Measurements from ENCODE around the gene SORCS2.

Gene SORCS2

DNA sequence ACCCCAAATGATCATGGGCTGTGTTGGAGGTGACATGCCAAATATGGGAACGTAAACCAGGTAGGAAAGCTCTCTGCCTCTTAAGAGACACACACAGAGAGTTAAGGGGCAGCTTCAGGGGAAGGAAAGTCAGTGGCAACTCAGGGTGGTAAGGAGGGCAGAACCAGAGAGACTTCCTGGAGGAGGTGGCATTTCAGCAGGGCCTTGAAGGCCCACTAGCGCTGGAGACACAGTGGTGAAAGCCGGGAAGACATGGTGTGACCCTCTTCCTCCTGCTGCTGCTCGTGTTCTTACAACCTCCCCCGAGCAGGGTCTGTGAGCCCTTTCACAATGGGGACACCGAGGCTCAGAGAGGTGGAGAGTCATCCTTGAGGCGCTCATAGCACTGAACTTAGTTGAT is 68.2 kb downstream of the SORCS2 start:
- Histone ChIP-seq H3K4me1 (ENCODE audit: control insufficient read depth, insufficient read depth, low read length) (no peaks in the 10 kb centered on the region), H3K9me3 (ENCODE audit: control insufficient read depth, insufficient read depth, low read depth, low read length) (no peaks in the 10 kb centered on the region), H3K27ac (ENCODE audit: extremely low read depth, low read depth, low read length) (no peak overlapping the region), H3K4me3 (ENCODE audit: low read depth, low read length) (no peak overlapping the region), H3K36me3 (ENCODE audit: control insufficient read depth in 2 of 2, insufficient read depth in 1 of 2, low read length in 2 of 2) (no peaks in the 10 kb centered on the region)
- POLR2A ChIA-PET, result no interaction called here
- TF ChIP-seq ZNF571 (tag by site-specific recombination; IDR thresholded peaks at IDR 0.05), result no peak
- no peak for TF ChIP-seq ZNF488 (tag by site-specific recombination; IDR thresholded peaks at IDR 0.05)
- TF ChIP-seq, protein P1, sequence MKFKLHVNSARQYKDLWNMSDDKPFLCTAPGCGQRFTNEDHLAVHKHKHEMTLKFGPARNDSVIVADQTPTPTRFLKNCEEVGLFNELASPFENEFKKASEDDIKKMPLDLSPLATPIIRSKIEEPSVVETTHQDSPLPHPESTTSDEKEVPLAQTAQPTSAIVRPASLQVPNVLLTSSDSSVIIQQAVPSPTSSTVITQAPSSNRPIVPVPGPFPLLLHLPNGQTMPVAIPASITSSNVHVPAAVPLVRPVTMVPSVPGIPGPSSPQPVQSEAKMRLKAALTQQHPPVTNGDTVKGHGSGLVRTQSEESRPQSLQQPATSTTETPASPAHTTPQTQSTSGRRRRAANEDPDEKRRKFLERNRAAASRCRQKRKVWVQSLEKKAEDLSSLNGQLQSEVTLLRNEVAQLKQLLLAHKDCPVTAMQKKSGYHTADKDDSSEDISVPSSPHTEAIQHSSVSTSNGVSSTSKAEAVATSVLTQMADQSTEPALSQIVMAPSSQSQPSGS (tag by site-specific recombination; IDR thresholded peaks at IDR 0.05; ENCODE audit: low read depth), result no peak
- TF ChIP-seq ZNF660 (tag by site-specific recombination; IDR thresholded peaks at IDR 0.05), result no peak
- TF ChIP-seq, protein P2, sequence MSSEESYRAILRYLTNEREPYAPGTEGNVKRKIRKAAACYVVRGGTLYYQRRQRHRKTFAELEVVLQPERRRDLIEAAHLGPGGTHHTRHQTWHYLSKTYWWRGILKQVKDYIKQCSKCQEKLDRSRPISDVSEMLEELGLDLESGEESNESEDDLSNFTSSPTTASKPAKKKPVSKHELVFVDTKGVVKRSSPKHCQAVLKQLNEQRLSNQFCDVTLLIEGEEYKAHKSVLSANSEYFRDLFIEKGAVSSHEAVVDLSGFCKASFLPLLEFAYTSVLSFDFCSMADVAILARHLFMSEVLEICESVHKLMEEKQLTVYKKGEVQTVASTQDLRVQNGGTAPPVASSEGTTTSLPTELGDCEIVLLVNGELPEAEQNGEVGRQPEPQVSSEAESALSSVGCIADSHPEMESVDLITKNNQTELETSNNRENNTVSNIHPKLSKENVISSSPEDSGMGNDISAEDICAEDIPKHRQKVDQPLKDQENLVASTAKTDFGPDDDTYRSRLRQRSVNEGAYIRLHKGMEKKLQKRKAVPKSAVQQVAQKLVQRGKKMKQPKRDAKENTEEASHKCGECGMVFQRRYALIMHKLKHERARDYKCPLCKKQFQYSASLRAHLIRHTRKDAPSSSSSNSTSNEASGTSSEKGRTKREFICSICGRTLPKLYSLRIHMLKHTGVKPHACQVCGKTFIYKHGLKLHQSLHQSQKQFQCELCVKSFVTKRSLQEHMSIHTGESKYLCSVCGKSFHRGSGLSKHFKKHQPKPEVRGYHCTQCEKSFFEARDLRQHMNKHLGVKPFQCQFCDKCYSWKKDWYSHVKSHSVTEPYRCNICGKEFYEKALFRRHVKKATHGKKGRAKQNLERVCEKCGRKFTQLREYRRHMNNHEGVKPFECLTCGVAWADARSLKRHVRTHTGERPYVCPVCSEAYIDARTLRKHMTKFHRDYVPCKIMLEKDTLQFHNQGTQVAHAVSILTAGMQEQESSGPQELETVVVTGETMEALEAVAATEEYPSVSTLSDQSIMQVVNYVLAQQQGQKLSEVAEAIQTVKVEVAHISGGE (tag by site-specific recombination; conservative IDR thresholded peaks at IDR 0.05; ENCODE audit: low read depth), result no peak
- TF ChIP-seq, protein P3, sequence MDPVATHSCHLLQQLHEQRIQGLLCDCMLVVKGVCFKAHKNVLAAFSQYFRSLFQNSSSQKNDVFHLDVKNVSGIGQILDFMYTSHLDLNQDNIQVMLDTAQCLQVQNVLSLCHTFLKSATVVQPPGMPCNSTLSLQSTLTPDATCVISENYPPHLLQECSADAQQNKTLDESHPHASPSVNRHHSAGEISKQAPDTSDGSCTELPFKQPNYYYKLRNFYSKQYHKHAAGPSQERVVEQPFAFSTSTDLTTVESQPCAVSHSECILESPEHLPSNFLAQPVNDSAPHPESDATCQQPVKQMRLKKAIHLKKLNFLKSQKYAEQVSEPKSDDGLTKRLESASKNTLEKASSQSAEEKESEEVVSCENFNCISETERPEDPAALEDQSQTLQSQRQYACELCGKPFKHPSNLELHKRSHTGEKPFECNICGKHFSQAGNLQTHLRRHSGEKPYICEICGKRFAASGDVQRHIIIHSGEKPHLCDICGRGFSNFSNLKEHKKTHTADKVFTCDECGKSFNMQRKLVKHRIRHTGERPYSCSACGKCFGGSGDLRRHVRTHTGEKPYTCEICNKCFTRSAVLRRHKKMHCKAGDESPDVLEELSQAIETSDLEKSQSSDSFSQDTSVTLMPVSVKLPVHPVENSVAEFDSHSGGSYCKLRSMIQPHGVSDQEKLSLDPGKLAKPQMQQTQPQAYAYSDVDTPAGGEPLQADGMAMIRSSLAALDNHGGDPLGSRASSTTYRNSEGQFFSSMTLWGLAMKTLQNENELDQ (tag by site-specific recombination; IDR thresholded peaks at IDR 0.05; ENCODE audit: low read depth), result no peak
- TF ChIP-seq ZNF223 (tag by site-specific recombination; IDR thresholded peaks at IDR 0.05), result no peak
- TF ChIP-seq, protein P4, sequence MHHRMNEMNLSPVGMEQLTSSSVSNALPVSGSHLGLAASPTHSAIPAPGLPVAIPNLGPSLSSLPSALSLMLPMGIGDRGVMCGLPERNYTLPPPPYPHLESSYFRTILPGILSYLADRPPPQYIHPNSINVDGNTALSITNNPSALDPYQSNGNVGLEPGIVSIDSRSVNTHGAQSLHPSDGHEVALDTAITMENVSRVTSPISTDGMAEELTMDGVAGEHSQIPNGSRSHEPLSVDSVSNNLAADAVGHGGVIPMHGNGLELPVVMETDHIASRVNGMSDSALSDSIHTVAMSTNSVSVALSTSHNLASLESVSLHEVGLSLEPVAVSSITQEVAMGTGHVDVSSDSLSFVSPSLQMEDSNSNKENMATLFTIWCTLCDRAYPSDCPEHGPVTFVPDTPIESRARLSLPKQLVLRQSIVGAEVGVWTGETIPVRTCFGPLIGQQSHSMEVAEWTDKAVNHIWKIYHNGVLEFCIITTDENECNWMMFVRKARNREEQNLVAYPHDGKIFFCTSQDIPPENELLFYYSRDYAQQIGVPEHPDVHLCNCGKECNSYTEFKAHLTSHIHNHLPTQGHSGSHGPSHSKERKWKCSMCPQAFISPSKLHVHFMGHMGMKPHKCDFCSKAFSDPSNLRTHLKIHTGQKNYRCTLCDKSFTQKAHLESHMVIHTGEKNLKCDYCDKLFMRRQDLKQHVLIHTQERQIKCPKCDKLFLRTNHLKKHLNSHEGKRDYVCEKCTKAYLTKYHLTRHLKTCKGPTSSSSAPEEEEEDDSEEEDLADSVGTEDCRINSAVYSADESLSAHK (tag by site-specific recombination; IDR thresholded peaks at IDR 0.05), result no peak
- TF ChIP-seq, protein P5, sequence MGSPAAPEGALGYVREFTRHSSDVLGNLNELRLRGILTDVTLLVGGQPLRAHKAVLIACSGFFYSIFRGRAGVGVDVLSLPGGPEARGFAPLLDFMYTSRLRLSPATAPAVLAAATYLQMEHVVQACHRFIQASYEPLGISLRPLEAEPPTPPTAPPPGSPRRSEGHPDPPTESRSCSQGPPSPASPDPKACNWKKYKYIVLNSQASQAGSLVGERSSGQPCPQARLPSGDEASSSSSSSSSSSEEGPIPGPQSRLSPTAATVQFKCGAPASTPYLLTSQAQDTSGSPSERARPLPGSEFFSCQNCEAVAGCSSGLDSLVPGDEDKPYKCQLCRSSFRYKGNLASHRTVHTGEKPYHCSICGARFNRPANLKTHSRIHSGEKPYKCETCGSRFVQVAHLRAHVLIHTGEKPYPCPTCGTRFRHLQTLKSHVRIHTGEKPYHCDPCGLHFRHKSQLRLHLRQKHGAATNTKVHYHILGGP (tag by site-specific recombination; IDR thresholded peaks at IDR 0.05), result no peak
- CTCF ChIA-PET, result no interaction called here

- H3K4me1 ChIP-seq (ENCODE audit: control insufficient read depth, insufficient read depth, low read length), result no peaks in the 10 kb centered on the region
- no peak overlapping the region for H3K27ac ChIP-seq (ENCODE audit: extremely low read depth, low read depth, low read length)
- H3K9me3 ChIP-seq (ENCODE audit: control insufficient read depth, insufficient read depth, low read depth, low read length), result no peaks in the 10 kb centered on the region
- TF ChIP-seq ZNF26 (tag by site-specific recombination; IDR thresholded peaks at IDR 0.05), result no peak
- TF ChIP-seq ZXDB (tag by site-specific recombination; IDR thresholded peaks at IDR 0.05), result no peak
- TF ChIP-seq ZBTB48 (tag by site-specific recombination; IDR thresholded peaks at IDR 0.05), result no peak
- TF ChIP-seq EGR2 (tag by site-specific recombination; IDR thresholded peaks at IDR 0.05; ENCODE audit: low read depth), result no peak
- CTCF ChIA-PET, result interaction anchor here (0.7 kb wide), 2 partner anchors 20 to 191 kb away, joined by 3 read pairs; no protein-coding TSS in a partner anchor
- H3K4me3 ChIP-seq (ENCODE audit: low read depth, low read length), result no peak overlapping the region
- POLR2A ChIA-PET, result no interaction called here
- no peaks in the 10 kb centered on the region for H3K36me3 ChIP-seq (ENCODE audit: control insufficient read depth in 2 of 2, insufficient read depth in 1 of 2, low read length in 2 of 2)
Measured at GRCh38 chr4:7261087-7261486, 68.7 kb downstream of the SORCS2 start.

All from HEK293 (cell line).